Measurements from ENCODE around the gene CCT7.
"Not testable (repeated sequence)": the region's sequence is repeated elsewhere in the genome, so short reads cannot be mapped to it uniquely, and the experiment has no call there.

CCT7 gene

GRCh38 chr2:73259704-73260337, 25.7 kb downstream of the CCT7 start:
- no peak for DNase-seq
- no peaks in the 10 kb centered on the region for H3K36me3 ChIP-seq (ENCODE audit: control insufficient read depth, insufficient read depth, low read length)

DNA sequence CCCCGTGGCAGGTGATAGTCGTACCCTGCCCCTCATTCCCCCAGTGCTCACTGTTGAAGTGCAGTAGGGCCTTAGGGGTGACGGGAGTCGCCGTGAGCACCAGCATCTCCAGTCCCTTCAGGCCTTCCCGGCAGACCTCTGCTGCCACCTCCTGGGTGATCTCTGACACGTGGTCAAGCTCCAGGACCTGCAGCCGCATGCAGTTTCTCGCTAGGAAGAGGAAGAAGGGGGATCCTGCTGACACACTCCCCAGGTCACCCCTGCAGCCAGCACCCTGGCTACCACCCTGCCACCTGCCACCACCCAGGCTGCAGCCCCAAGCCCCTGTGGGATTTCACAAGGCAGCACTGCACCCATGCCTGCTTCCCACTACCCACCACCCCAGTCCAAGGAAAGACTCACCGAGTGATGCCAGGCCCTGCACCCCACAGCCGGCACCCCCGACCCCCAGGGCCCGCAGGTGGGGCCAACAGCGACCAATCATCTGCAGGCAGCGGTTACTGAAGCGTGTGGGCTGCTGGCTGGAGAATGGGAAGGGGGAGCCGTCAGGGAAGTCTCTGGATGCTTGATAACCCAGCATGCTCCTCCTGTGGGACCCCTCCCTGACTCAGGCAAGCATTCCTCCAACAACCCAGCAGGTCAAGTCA, 26.4 kb downstream of the CCT7 start:
- Histone ChIP-seq H3K36me3 (ENCODE audit: control insufficient read depth, insufficient read depth, low read length) (no peaks in the 10 kb centered on the region), H3K27ac (ENCODE audit: insufficient read depth, low read length, poor library complexity, severe bottlenecking) (no peak overlapping the region), H3K4me1 (ENCODE audit: control insufficient read depth, insufficient read depth, low read length, poor library complexity, severe bottlenecking) (peaks cover 5% of the 10 kb centered on the region), H3K4me3 (ENCODE audit: insufficient read depth, low read depth, low read length, poor library complexity, severe bottlenecking) (no peak overlapping the region), H3K9me3 (ENCODE audit: control insufficient read depth, low read length) (no peaks in the 10 kb centered on the region), H3K27me3 (replicated peaks; ENCODE audit: control insufficient read depth, insufficient read depth, low read length, poor library complexity, severe bottlenecking) (no peaks in the 10 kb centered on the region)
- DNase-seq = no peak

More at GRCh38 chr2:73259704-73260337, 25.7 kb downstream of the CCT7 start:
- H3K27me3 ChIP-seq (replicated peaks; ENCODE audit: control insufficient read depth, insufficient read depth, low read length, poor library complexity, severe bottlenecking) = no peaks in the 10 kb centered on the region
- no peaks in the 10 kb centered on the region for H3K9me3 ChIP-seq (ENCODE audit: control insufficient read depth, low read length)
- H3K4me1 ChIP-seq (ENCODE audit: control insufficient read depth, insufficient read depth, low read length, poor library complexity, severe bottlenecking) = peaks cover 5% of the 10 kb centered on the region
- no peak overlapping the region for H3K4me3 ChIP-seq (ENCODE audit: insufficient read depth, low read depth, low read length, poor library complexity, severe bottlenecking)
- no peak overlapping the region for H3K27ac ChIP-seq (ENCODE audit: insufficient read depth, low read length, poor library complexity, severe bottlenecking)

GRCh38 chr2:73262108-73262651, 28.1 kb downstream of the CCT7 start:
- Histone ChIP-seq H3K27ac (ENCODE audit: insufficient read depth, low read length, poor library complexity, severe bottlenecking) (no peak overlapping the region), H3K36me3 (ENCODE audit: control insufficient read depth, insufficient read depth, low read length) (no peaks in the 10 kb centered on the region), H3K4me1 (ENCODE audit: control insufficient read depth, insufficient read depth, low read length, poor library complexity, severe bottlenecking) (peaks cover 5% of the 10 kb centered on the region), H3K9me3 (ENCODE audit: control insufficient read depth, low read length) (no peaks in the 10 kb centered on the region), H3K4me3 (ENCODE audit: insufficient read depth, low read depth, low read length, poor library complexity, severe bottlenecking) (no peak overlapping the region), H3K27me3 (replicated peaks; ENCODE audit: control insufficient read depth, insufficient read depth, low read length, poor library complexity, severe bottlenecking) (no peaks in the 10 kb centered on the region)
- DNase-seq = no peak

DNA sequence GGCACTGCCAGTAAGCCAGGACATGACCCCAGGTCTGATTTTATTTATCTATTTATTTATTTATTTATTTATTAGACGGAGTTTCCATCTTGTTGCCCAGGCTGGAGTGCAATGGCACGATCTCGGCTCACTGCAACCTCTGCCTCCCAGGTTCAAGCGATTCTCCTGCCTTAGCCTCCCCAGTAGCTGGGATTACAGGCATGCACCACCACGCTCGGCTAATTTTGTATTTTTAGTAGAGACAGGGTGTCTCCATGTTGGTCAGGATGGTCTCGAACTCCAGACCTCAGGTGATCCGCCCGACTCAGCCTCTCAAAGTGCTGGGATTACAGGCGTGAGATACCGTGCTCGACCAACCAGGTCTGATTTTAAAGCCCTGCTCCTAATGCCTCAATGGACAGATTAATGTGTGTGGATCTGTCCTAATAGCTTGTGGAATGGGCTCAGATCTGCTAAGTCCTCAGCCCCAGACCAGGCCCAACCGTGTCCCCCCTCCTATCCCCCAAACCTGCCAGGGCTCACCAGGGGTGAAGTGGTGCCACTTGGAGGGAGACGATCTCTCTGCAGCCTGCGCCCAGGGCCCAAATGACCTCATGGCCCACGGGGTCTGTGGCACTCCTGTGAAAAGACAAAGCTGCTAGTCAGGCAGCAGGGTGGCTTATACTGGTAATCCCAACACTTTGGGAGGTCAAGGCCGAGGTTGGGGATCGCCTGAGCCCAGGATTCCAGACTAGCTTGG, 28.8 kb downstream of the CCT7 start:
- not testable (repeated sequence) for H3K9me3 ChIP-seq (ENCODE audit: control insufficient read depth, low read length); H3K4me1 ChIP-seq (ENCODE audit: control insufficient read depth, insufficient read depth, low read length, poor library complexity, severe bottlenecking); H3K36me3 ChIP-seq (ENCODE audit: control insufficient read depth, insufficient read depth, low read length); H3K4me3 ChIP-seq (ENCODE audit: insufficient read depth, low read depth, low read length, poor library complexity, severe bottlenecking); H3K27ac ChIP-seq (ENCODE audit: insufficient read depth, low read length, poor library complexity, severe bottlenecking); DNase-seq; H3K27me3 ChIP-seq (replicated peaks; ENCODE audit: control insufficient read depth, insufficient read depth, low read length, poor library complexity, severe bottlenecking)

DNA sequence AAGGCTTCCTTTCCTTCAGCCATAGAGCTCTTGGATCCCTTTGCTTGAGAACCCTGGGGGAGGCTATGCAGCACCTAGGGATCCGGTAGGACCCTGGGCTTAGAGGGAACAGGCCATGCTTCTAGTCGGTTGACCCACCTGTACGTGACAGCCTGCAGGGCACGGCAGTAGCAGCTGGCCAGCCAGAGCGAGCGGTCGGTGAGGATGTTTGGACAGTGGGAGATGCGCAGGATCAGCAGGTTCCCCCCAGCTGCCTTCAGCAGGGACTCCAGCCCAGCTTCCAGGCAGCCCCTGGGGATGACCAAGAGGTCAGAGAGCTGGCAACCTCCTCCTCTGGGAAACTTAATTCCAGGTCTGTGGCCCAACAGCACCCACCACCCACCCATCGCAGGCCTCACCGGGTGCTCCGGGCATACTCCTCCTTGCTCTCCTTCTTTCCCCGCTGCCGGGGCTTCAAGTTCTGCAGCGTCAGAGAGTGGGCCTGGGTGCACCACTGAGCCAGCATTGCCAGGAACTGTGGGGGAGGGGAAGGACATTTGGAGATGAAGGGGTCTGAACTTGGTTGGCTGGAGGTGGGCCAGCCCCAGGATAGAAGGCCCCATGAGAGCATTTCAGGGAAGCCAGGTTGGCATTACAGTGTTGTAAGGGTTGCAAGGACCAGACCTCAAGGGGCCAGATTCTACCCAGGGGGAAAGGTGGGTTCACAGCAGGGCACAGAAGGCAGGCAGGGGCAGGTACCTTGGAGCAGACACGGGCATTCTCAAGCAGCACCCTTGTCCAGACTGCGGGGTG, 29.6 kb downstream of the CCT7 start:
- no peaks in the 10 kb centered on the region for H3K4me1 ChIP-seq (ENCODE audit: control insufficient read depth, insufficient read depth, low read length, poor library complexity, severe bottlenecking)
- H3K9me3 ChIP-seq (ENCODE audit: control insufficient read depth, low read length) = no peaks in the 10 kb centered on the region
- H3K36me3 ChIP-seq (ENCODE audit: control insufficient read depth, insufficient read depth, low read length) = no peaks in the 10 kb centered on the region
- DNase-seq = no peak
- no peak overlapping the region for H3K27ac ChIP-seq (ENCODE audit: insufficient read depth, low read length, poor library complexity, severe bottlenecking)
- no peaks in the 10 kb centered on the region for H3K27me3 ChIP-seq (replicated peaks; ENCODE audit: control insufficient read depth, insufficient read depth, low read length, poor library complexity, severe bottlenecking)
- H3K4me3 ChIP-seq (ENCODE audit: insufficient read depth, low read depth, low read length, poor library complexity, severe bottlenecking) = no peak overlapping the region

- Histone ChIP-seq H3K4me1 (ENCODE audit: control insufficient read depth, insufficient read depth, low read length, poor library complexity, severe bottlenecking) (no peaks in the 10 kb centered on the region), H3K27me3 (replicated peaks; ENCODE audit: control insufficient read depth, insufficient read depth, low read length, poor library complexity, severe bottlenecking) (no peaks in the 10 kb centered on the region), H3K36me3 (ENCODE audit: control insufficient read depth, insufficient read depth, low read length) (no peaks in the 10 kb centered on the region), H3K27ac (ENCODE audit: insufficient read depth, low read length, poor library complexity, severe bottlenecking) (no peak overlapping the region), H3K4me3 (ENCODE audit: insufficient read depth, low read depth, low read length, poor library complexity, severe bottlenecking) (no peak overlapping the region), H3K9me3 (ENCODE audit: control insufficient read depth, low read length) (no peaks in the 10 kb centered on the region)
- no peak for DNase-seq
These were observed 30.2 kb downstream of the CCT7 start for GRCh38 chr2:73264332-73264606.

GRCh38 chr2:73264783-73265182, 30.7 kb downstream of the CCT7 start:
- no peak overlapping the region for H3K27ac ChIP-seq (ENCODE audit: insufficient read depth, low read length, poor library complexity, severe bottlenecking)
- H3K36me3 ChIP-seq (ENCODE audit: control insufficient read depth, insufficient read depth, low read length) = no peaks in the 10 kb centered on the region
- no peak overlapping the region for H3K4me3 ChIP-seq (ENCODE audit: insufficient read depth, low read depth, low read length, poor library complexity, severe bottlenecking)
- no peaks in the 10 kb centered on the region for H3K4me1 ChIP-seq (ENCODE audit: control insufficient read depth, insufficient read depth, low read length, poor library complexity, severe bottlenecking)
- DNase-seq = no peak
- H3K27me3 ChIP-seq (replicated peaks; ENCODE audit: control insufficient read depth, insufficient read depth, low read length, poor library complexity, severe bottlenecking) = no peaks in the 10 kb centered on the region
- no peaks in the 10 kb centered on the region for H3K9me3 ChIP-seq (ENCODE audit: control insufficient read depth, low read length)

- no peaks in the 10 kb centered on the region for H3K27me3 ChIP-seq (replicated peaks; ENCODE audit: control insufficient read depth, insufficient read depth, low read length, poor library complexity, severe bottlenecking)
- no peak overlapping the region for H3K4me3 ChIP-seq (ENCODE audit: insufficient read depth, low read depth, low read length, poor library complexity, severe bottlenecking)
These were observed 31.4 kb downstream of the CCT7 start for GRCh38 chr2:73265298-73266060.

GRCh38 chr2:73266061-73266901, 32.2 kb downstream of the CCT7 start:
- Histone ChIP-seq H3K27ac (ENCODE audit: insufficient read depth, low read length, poor library complexity, severe bottlenecking) (no peak overlapping the region), H3K4me3 (ENCODE audit: insufficient read depth, low read depth, low read length, poor library complexity, severe bottlenecking) (no peak overlapping the region), H3K4me1 (ENCODE audit: control insufficient read depth, insufficient read depth, low read length, poor library complexity, severe bottlenecking) (no peaks in the 10 kb centered on the region), H3K27me3 (replicated peaks; ENCODE audit: control insufficient read depth, insufficient read depth, low read length, poor library complexity, severe bottlenecking) (no peaks in the 10 kb centered on the region), H3K36me3 (ENCODE audit: control insufficient read depth, insufficient read depth, low read length) (no peaks in the 10 kb centered on the region), H3K9me3 (ENCODE audit: control insufficient read depth, low read length) (no peaks in the 10 kb centered on the region)
- no peak for DNase-seq

More at GRCh38 chr2:73265298-73266060, 31.4 kb downstream of the CCT7 start:
- Histone ChIP-seq H3K36me3 (ENCODE audit: control insufficient read depth, insufficient read depth, low read length) (no peaks in the 10 kb centered on the region), H3K9me3 (ENCODE audit: control insufficient read depth, low read length) (no peaks in the 10 kb centered on the region), H3K27ac (ENCODE audit: insufficient read depth, low read length, poor library complexity, severe bottlenecking) (no peak overlapping the region), H3K4me1 (ENCODE audit: control insufficient read depth, insufficient read depth, low read length, poor library complexity, severe bottlenecking) (no peaks in the 10 kb centered on the region)
- DNase-seq = no peak
